Measurements from ENCODE around the gene PRSS12.
"Not testable (repeated sequence)": the region's sequence is repeated elsewhere in the genome, so short reads cannot be mapped to it uniquely, and the experiment has no call there.

The PRSS12 gene

GRCh38 chr4:118278473-118279274, 74.1 kb downstream of the PRSS12 start:
- DNase-seq (ENCODE audit: low read depth), result peak; percentile 98

GRCh38 chr4:118277243-118277642, 75.6 kb downstream of the PRSS12 start:
- DNase-seq (ENCODE audit: low read depth), result no peak

GRCh38 chr4:118276580-118276979, 76.2 kb downstream of the PRSS12 start:
- no peak for DNase-seq (ENCODE audit: low read depth)

- DNase-seq (ENCODE audit: low read depth), result no peak
Observed at GRCh38 chr4:118273642-118274041, 79.2 kb downstream of the PRSS12 start.

GRCh38 chr4:118271788-118272187, 81.0 kb downstream of the PRSS12 start:
- no peak for DNase-seq (ENCODE audit: low read depth)

GRCh38 chr4:118270492-118270891, 82.3 kb downstream of the PRSS12 start:
- DNase-seq (ENCODE audit: low read depth), result no peak

GRCh38 chr4:118268780-118269179, 84.0 kb downstream of the PRSS12 start:
- DNase-seq (ENCODE audit: low read depth), result no peak

- not testable (repeated sequence) for DNase-seq (ENCODE audit: low read depth)
Observed at GRCh38 chr4:118266145-118266496, 86.7 kb downstream of the PRSS12 start.

GRCh38 chr4:118265312-118266144, 87.3 kb downstream of the PRSS12 start:
- DNase-seq (ENCODE audit: low read depth), result peak; percentile 24

- no peak for DNase-seq (ENCODE audit: low read depth)
Observed at GRCh38 chr4:118264096-118264495, 88.7 kb downstream of the PRSS12 start.

GRCh38 chr4:118260309-118260708, 92.5 kb downstream of the PRSS12 start:
- DNase-seq (ENCODE audit: low read depth), result no peak

- no peak for DNase-seq (ENCODE audit: low read depth)
Observed at GRCh38 chr4:118259111-118259510, 93.7 kb downstream of the PRSS12 start.

- DNase-seq (ENCODE audit: low read depth), result no peak
Observed at GRCh38 chr4:118254368-118254767, 98.4 kb downstream of the PRSS12 start.

- DNase-seq (ENCODE audit: low read depth), result no peak
Observed at GRCh38 chr4:118249890-118250289, 102.9 kb downstream of the PRSS12 start.

GRCh38 chr4:118237531-118237930, 115.3 kb downstream of the PRSS12 start:
- DNase-seq (ENCODE audit: low read depth), result no peak

GRCh38 chr4:118235566-118236120, 117.2 kb downstream of the PRSS12 start:
- DNase-seq (ENCODE audit: low read depth), result no peak
